Uterus (tissue), 2 donors: ENCODE results near the gene DCC.

Experiments
- CTCF ChIP-seq, 4 experiments: fragments of 200-600 bp in 2 of 4; fragments of 450-650 bp in 2 of 4; sonication (generic) in 2 of 4; IDR thresholded peaks; one replicate each; pipeline ENCODE4 v1.5.1; 2016 to 2019; ENCODE audit warnings: antibody characterized with exemption in 4 of 4, mild to moderate bottlenecking in 2 of 4, moderate library complexity in 1 of 4
- POLR2A ChIP-seq, 2 donors: fragments of 450-650 bp; IDR thresholded peaks; one replicate each; pipeline ENCODE4 v1.6.1; 2016; ENCODE audit warnings: antibody characterized with exemption in 2 of 2, mild to moderate bottlenecking in 1 of 2, moderate library complexity in 1 of 2

GRCh38 chr18:53402670-53403069, 1062.7 kb downstream of the DCC start:
- no peak for TF ChIP-seq CTCF (IDR thresholded peaks at IDR 0.05)
- TF ChIP-seq POLR2A (IDR thresholded peaks at IDR 0.05) = no peak
